Calu3 (cell line): ENCODE data around the gene MLLT3. TPM values are rescaled to one million over a fixed set of nuclear protein-coding genes. Genes with fewer than 3 reads are reported as not detected.

Experiments
- BruUV-seq: library from RNA; stranded (reverse); fragments of 400-500 nt; replicated peaks from 2 replicates; lab custom pipeline; 2021; lab: Mats Ljungman, UMichigan
- CTCF ChIA-PET: fragments of 300-600 bp; sonication (Branson Sonifier 250); formaldehyde crosslinking; loops from one replicate; lab custom pipeline; 2022; ENCODE audit warnings: antibody characterized with exemption; lab: Charles Lee
- DNase-seq: peaks from one replicate; pipeline ENCODE4 v3.0.0; 2022
- H3K27ac Mint-ChIP-seq: one replicate; pipeline ENCODE4 v1.8.0; 2022; ENCODE audit warnings: mixed read lengths; ENCODE audit not compliant: unreplicated experiment
- H3K27me3 Mint-ChIP-seq: one replicate; pipeline ENCODE4 v1.8.0; 2022; ENCODE audit warnings: mixed read lengths; ENCODE audit not compliant: unreplicated experiment
- H3K36me3 Mint-ChIP-seq: one replicate; pipeline ENCODE4 v1.8.0; 2022; ENCODE audit warnings: mild to moderate bottlenecking, moderate library complexity, mixed read lengths; ENCODE audit not compliant: insufficient read depth, unreplicated experiment
- H3K4me1 Mint-ChIP-seq: one replicate; pipeline ENCODE4 v1.8.0; 2022; ENCODE audit warnings: mild to moderate bottlenecking, low read depth, mixed read lengths; ENCODE audit not compliant: unreplicated experiment
- H3K4me3 Mint-ChIP-seq: one replicate; pipeline ENCODE4 v1.8.0; 2022; ENCODE audit warnings: mild to moderate bottlenecking, low read depth, moderate library complexity, mixed read lengths; ENCODE audit not compliant: unreplicated experiment
- H3K9me3 Mint-ChIP-seq: one replicate; pipeline ENCODE4 v1.8.0; 2022; ENCODE audit warnings: low read depth, mixed read lengths; ENCODE audit not compliant: unreplicated experiment
- intact Hi-C: fragments of 100-400 bp; cut with micrococcal nuclease; formaldehyde crosslinking; loops from one replicate; pipeline ENCODE4 v1.10.0; 2022; ENCODE audit not compliant: unreplicated experiment
- total RNA-seq: library from RNA; stranded (reverse); gene quantifications from 2 replicates; pipeline ENCODE4 v1.2.3, GENCODE V29; 2022
- TF ChIP-seq, protein P1 (sequence below): fragments of 200-600 bp; IDR thresholded peaks from one replicate; pipeline ENCODE4 v1.8.0; 2022; ENCODE audit warnings: antibody characterized with exemption; ENCODE audit not compliant: unreplicated experiment

Gene MLLT3
- total RNA-seq, 1 experiment from 2014 or later = 23.1 TPM

DNA sequence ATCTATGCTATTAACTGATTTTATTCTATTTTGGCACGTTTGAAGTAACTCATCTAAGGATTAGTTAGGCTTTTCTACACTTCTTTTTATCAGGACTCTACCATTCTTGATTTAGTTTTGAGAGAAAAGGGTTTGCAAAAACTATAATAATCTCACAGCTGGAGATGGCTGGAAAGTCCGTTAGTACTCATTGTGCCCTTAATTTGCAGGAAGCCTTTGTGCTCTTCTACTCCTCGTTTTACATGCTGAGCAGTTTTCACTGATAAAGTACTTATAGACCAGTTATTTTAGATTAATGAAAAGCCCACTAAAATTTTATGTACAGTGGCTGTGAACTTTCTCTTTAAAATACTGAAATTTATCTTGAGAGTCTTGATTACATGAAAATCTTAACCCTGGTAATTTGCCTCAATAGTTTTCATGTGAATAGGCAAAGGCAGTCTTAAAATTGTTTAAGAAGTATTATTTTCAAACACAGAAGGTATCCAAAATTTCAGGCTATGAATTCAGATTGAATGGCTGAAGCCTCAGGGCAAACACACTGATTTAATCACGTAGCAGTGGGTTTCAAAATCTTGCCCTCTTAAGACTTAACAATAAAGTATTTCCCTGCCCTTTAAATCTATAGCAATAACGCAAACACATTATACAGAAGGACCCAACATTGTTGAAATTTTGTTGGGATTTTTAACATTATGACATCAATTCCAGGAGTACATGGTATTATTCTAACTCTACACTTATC, 18.6 kb downstream of the MLLT3 start:
- intact Hi-C loops = no loop called here
- no peak overlapping the region for H3K27ac Mint-ChIP-seq
- BruUV-seq = no TSS peak

DNA sequence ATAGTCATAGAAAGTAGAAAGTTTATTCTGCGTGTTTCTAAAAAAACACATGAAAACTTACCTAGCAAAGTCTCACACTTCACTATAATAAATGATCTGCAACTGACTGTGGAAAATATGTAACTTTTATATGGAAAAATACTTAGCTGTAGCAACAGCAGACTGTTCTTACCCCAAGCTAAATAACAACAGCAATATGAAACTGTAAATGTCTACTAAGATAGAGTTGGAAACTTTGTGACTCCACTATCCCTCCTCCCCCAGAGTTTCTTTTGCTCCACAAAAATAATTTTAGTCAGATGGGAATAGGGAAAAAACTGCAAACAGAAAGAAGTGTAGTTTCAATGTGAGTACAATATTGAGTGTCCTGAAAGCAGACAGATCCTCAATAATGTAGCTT, 21.0 kb downstream of the MLLT3 start:
- TF ChIP-seq, protein P1, sequence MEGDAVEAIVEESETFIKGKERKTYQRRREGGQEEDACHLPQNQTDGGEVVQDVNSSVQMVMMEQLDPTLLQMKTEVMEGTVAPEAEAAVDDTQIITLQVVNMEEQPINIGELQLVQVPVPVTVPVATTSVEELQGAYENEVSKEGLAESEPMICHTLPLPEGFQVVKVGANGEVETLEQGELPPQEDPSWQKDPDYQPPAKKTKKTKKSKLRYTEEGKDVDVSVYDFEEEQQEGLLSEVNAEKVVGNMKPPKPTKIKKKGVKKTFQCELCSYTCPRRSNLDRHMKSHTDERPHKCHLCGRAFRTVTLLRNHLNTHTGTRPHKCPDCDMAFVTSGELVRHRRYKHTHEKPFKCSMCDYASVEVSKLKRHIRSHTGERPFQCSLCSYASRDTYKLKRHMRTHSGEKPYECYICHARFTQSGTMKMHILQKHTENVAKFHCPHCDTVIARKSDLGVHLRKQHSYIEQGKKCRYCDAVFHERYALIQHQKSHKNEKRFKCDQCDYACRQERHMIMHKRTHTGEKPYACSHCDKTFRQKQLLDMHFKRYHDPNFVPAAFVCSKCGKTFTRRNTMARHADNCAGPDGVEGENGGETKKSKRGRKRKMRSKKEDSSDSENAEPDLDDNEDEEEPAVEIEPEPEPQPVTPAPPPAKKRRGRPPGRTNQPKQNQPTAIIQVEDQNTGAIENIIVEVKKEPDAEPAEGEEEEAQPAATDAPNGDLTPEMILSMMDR = no peak
- BruUV-seq = no TSS peak
- CTCF ChIA-PET = no interaction called here
- H3K27ac Mint-ChIP-seq = no peak overlapping the region
- no peaks in the 10 kb centered on the region for H3K27me3 Mint-ChIP-seq
- no peaks in the 10 kb centered on the region for H3K9me3 Mint-ChIP-seq
- no peaks in the 10 kb centered on the region for H3K36me3 Mint-ChIP-seq
- intact Hi-C loops = no loop called here
- peaks cover 8% of the 10 kb centered on the region for H3K4me1 Mint-ChIP-seq
- no peak overlapping the region for H3K4me3 Mint-ChIP-seq
- DNase-seq = no peak

More for the DNA sequence above, 18.6 kb downstream of the MLLT3 start:
- Mint-ChIP-seq H3K27me3 (no peaks in the 10 kb centered on the region), H3K4me1 (peaks cover 16% of the 10 kb centered on the region), H3K4me3 (no peak overlapping the region), H3K9me3 (no peaks in the 10 kb centered on the region), H3K36me3 (no peaks in the 10 kb centered on the region)
- no peak for DNase-seq
- CTCF ChIA-PET = interaction anchor here (0.7 to 0.8 kb wide), 2 partner anchors 15 to 51 kb away, joined by 3 read pairs; no protein-coding TSS in a partner anchor
- TF ChIP-seq, protein P1 = no peak

DNA sequence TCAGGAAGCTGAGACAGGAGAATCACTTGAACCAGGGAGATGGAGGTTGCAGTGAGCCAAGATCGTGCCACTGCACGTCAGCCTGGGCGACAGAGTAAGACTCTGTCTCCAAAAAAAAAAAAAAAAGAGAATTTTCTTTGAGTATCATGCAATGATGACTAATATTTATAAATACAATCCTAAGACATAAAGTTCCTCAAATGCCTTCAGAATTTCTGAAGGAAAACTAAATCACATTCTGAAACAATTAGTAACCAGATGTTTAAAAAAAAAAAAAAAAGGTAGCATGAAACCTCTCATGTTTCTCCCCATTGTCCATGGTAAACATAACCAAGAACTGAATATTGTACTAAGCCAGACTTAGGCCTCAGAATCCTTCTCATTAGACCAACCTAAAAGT, 23.1 kb downstream of the MLLT3 start:
- Mint-ChIP-seq H3K4me1 (peaks cover 8% of the 10 kb centered on the region), H3K9me3 (no peaks in the 10 kb centered on the region), H3K27me3 (no peaks in the 10 kb centered on the region), H3K36me3 (no peaks in the 10 kb centered on the region), H3K4me3 (no peak overlapping the region), H3K27ac (no peak overlapping the region)
- TF ChIP-seq, protein P1 = no peak
- CTCF ChIA-PET = no interaction called here
- intact Hi-C loops = no loop called here
- no peak for DNase-seq
- BruUV-seq = no TSS peak

DNA sequence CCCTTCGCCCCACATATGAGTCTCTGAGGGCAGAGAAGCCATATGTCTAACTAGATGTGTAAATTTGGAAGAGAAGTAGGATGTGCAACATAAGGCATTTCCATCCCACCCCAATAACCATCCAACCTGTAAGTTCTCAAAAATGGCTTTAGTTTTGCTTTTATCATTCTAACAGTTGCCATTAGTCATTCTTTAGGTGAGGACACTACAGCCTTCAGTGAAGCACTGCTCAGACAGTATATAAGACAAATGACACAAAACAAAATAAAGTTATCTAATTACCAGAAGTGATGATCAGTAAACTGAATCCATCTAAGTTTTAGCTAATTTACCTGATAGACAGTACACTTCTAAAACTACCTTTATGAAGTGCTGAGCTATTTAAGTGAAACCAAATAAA, 23.9 kb downstream of the MLLT3 start:
- H3K4me1 Mint-ChIP-seq = peaks cover 8% of the 10 kb centered on the region
- TF ChIP-seq, protein P1 = no peak

More for the DNA sequence above, 23.9 kb downstream of the MLLT3 start:
- Mint-ChIP-seq H3K4me3 (no peak overlapping the region), H3K9me3 (no peaks in the 10 kb centered on the region), H3K27me3 (no peaks in the 10 kb centered on the region), H3K27ac (no peak overlapping the region), H3K36me3 (no peaks in the 10 kb centered on the region)
- DNase-seq = no peak
- CTCF ChIA-PET = no interaction called here
- intact Hi-C loops = no loop called here
- no TSS peak for BruUV-seq
